Vagina (tissue), 2 donors: Measurements from ENCODE around the gene OR10A5.
"Not testable (repeated sequence)": the region's sequence is repeated elsewhere in the genome, so short reads cannot be mapped to it uniquely, and the experiment has no call there.

Source experiments
- POLR2AphosphoS5 ChIP-seq, 2 donors: sonication (generic); formaldehyde crosslinking; IDR thresholded peaks; one replicate each; pipeline ENCODE4 v1.9.0; 2017; ENCODE audit warnings: antibody characterized with exemption in 2 of 2, mild to moderate bottlenecking in 2 of 2, low read depth in 1 of 2; ENCODE audit not compliant: insufficient read depth in 1 of 2
- TF ChIP-seq, protein P1 (sequence below), 3 experiments: fragments of 450-650 bp in 2 of 3; fragments of 200-600 bp in 1 of 3; sonication (generic) in 1 of 3; IDR thresholded peaks; one replicate each; pipeline ENCODE4 v1.5.1; 2017 to 2019; ENCODE audit warnings: antibody characterized with exemption in 3 of 3, mild to moderate bottlenecking in 2 of 3, moderate library complexity in 2 of 3

DNA sequence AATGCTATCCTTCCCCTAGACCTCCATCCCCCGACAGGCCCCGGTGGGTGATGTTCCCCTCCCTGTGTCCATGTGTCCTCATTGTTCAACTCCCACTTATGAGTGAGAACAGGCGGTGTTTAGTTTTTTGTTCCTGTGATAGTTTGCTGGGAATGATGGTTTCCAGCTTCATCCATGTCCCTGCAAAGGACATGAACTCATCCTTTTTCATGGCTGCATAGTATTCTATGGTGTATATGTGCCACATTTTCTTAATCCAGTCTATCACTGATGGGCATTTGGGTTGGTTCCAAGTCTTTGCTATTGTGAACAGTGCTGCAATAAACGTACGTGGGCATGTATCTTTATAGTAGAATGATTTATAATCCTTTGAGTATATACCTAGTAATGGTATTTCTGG lies 42.2 kb downstream of the OR10A5 start:
- TF ChIP-seq, protein P1, sequence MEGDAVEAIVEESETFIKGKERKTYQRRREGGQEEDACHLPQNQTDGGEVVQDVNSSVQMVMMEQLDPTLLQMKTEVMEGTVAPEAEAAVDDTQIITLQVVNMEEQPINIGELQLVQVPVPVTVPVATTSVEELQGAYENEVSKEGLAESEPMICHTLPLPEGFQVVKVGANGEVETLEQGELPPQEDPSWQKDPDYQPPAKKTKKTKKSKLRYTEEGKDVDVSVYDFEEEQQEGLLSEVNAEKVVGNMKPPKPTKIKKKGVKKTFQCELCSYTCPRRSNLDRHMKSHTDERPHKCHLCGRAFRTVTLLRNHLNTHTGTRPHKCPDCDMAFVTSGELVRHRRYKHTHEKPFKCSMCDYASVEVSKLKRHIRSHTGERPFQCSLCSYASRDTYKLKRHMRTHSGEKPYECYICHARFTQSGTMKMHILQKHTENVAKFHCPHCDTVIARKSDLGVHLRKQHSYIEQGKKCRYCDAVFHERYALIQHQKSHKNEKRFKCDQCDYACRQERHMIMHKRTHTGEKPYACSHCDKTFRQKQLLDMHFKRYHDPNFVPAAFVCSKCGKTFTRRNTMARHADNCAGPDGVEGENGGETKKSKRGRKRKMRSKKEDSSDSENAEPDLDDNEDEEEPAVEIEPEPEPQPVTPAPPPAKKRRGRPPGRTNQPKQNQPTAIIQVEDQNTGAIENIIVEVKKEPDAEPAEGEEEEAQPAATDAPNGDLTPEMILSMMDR (IDR thresholded peaks at IDR 0.05), result not testable (repeated sequence)
- TF ChIP-seq POLR2AphosphoS5 (IDR thresholded peaks at IDR 0.05; ENCODE audit: insufficient read depth in 1 of 2, low read depth in 1 of 2), result not testable (repeated sequence)
